ENCODE data around the gene HOXC4. TPM values are rescaled to one million over a fixed set of nuclear protein-coding genes. Genes with fewer than 3 reads are reported as not detected.
"Not testable (repeated sequence)": the region's sequence is repeated elsewhere in the genome, so short reads cannot be mapped to it uniquely, and the experiment has no call there.

The HOXC4 gene
- total and polyA plus RNA-seq, 2 of the 8 experiments (the other 6 are each of a cell fraction or from before 2014, with no cell fraction given), result not detected

- H2BK12ac ChIP-seq (ENCODE audit: low read depth, low read length); DNase-seq (ENCODE audit: low read depth in 1 of 2, low spot score in 2 of 2): not testable (repeated sequence)
Measured at GRCh38 chr12:54081053-54081514, 27.4 kb downstream of the HOXC4 start.

More at GRCh38 chr12:54081053-54081514, 27.4 kb downstream of the HOXC4 start:
- H3K4me3 ChIP-seq (ENCODE audit: extremely low read depth in 1 of 4, insufficient read depth in 2 of 4, low read depth in 3 of 4, low read length in 4 of 4); H2BK15ac ChIP-seq (ENCODE audit: low read length); H3K79me2 ChIP-seq (ENCODE audit: control insufficient read depth in 1 of 2, insufficient read depth in 2 of 2, low read length in 2 of 2); H3K4ac ChIP-seq (replicated peaks; ENCODE audit: insufficient read length, low read depth, low read length); H4K20me1 ChIP-seq (replicated peaks in 1 of 2; ENCODE audit: control insufficient read depth in 1 of 2, insufficient read depth in 2 of 2, low read length in 2 of 2); H2AK5ac ChIP-seq (ENCODE audit: low read depth, low read length); H3K36me3 ChIP-seq (ENCODE audit: control insufficient read depth in 2 of 4, insufficient read depth in 4 of 4, low read length in 3 of 4); H3K9me3 ChIP-seq (ENCODE audit: insufficient read depth in 2 of 2, low read depth in 1 of 2, low read length in 1 of 2); H3K23ac ChIP-seq (ENCODE audit: insufficient read length); H3K18ac ChIP-seq (ENCODE audit: extremely low read depth, low read length); H3K56ac ChIP-seq (replicated peaks; ENCODE audit: insufficient read length, low read depth, low read length); H4K91ac ChIP-seq (replicated peaks; ENCODE audit: insufficient read length, low read length); H3K9ac ChIP-seq (replicated peaks in 1 of 4; ENCODE audit: extremely low read depth in 1 of 4, low read depth in 3 of 4, low read length in 3 of 4); H2BK5ac ChIP-seq (ENCODE audit: low read depth, low read length); H2AFZ ChIP-seq (ENCODE audit: low read length); H3K23me2 ChIP-seq (ENCODE audit: low read depth, low read length); POLR2A ChIA-PET (ENCODE audit: partially characterized antibody); H3K27ac ChIP-seq (ENCODE audit: low read depth, low read length); H2BK20ac ChIP-seq (ENCODE audit: low read length); H3K79me1 ChIP-seq (ENCODE audit: low read depth, low read length); H3K14ac ChIP-seq (ENCODE audit: insufficient read length); H2BK120ac ChIP-seq (replicated peaks; ENCODE audit: low read depth, low read length); H3K4me1 ChIP-seq (replicated peaks in 1 of 4; ENCODE audit: control insufficient read depth in 3 of 4, insufficient read depth in 4 of 4, low read length in 3 of 4); FAIRE-seq; H4K5ac ChIP-seq (ENCODE audit: insufficient read length, low read depth, low read length); H4K8ac ChIP-seq (ENCODE audit: extremely low read depth, insufficient read depth, low read length): not testable (repeated sequence)
- H3K27me3 ChIP-seq (replicated peaks in 1 of 4; ENCODE audit: control insufficient read depth in 3 of 4, extremely low read depth in 1 of 4, insufficient read depth in 3 of 4, low read length in 3 of 4), result peaks cover 68 to 97% (median 88%) of the 10 kb centered on the region in 4 experiments
- peak; percentile 71 for TF ChIP-seq EZH2 (IDR thresholded peaks at IDR 0.05; ENCODE audit: low read depth, low read length, severe bottlenecking)
- TF ChIP-seq SUZ12 (IDR thresholded peaks at IDR 0.05; ENCODE audit: low read length), result peak; percentile 81
- WGBS, 2 experiments (ENCODE audit: extremely low coverage in 1 of 2, insufficient coverage in 1 of 2, insufficient read length in 1 of 2, insufficient replicate concordance in 2 of 2, low coverage in 1 of 2, low lambda C conversion rate in 2 of 2, missing lambda C conversion rate in 1 of 2), result 3% methylated on average over 9 of the region's 16 CpGs; no CpG with 5 or more reads in 1 of the 2 experiments
- peak overlapping the region in 1 of 2 experiments; percentile 54; a peak in 1 of 4 replicates for H3K4me2 ChIP-seq (ENCODE audit: insufficient read depth in 1 of 2, low read depth in 2 of 2, low read length in 2 of 2)
- CTCF ChIA-PET (ENCODE audit: partially characterized antibody), result interaction anchor here (1.2 to 1.8 kb wide), 2 partner anchors 30 to 49 kb away, joined by 3 to 5 read pairs; no protein-coding TSS in a partner anchor

Data from H1 (cell line).